CD4-positive, alpha-beta T cell treated with Interleukin-1 beta for 1 hour (primary cell): ENCODE data around the gene HSPA1L.
A peak's percentile ranks its signal among the peaks of the same experiment; 100 is the strongest.

ENCODE experiments used
- DNase-seq, 2 donors: peaks; one replicate each; pipeline ENCODE4 v3.0.0-alpha.2; 2020 to 2022

Gene HSPA1L

GRCh38 chr6:31780507-31781243 lies 34.4 kb downstream of the HSPA1L start:
- no peak for DNase-seq

GRCh38 chr6:31779908-31780307 lies 35.2 kb downstream of the HSPA1L start:
- DNase-seq: no peak

- DNase-seq: no peak
Measured at GRCh38 chr6:31778999-31779885, 35.8 kb downstream of the HSPA1L start.

DNA sequence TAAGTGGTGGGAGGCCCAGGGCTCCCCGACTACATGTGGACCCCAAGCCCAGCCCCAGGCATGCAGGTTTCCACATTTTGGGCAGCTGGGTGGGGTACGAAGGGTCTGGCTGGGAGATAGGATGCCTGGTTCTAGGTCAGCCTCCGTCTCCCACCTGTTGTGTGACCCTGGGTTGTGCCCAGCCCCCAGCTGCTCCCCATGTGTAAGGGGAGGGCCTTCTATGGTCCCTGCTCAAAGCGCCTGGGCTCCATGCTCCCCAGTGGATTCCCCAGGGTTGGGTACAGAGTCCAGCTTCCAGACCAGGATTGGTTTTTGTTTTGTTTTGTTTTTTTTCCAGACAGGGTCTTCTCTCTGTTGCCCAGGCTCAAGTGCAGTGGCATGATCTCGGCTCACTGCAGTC lies 36.9 kb downstream of the HSPA1L start:
- no peak for DNase-seq

GRCh38 chr6:31777667-31778050 lies 37.4 kb downstream of the HSPA1L start:
- DNase-seq: no peak

GRCh38 chr6:31776989-31777666 lies 38.0 kb downstream of the HSPA1L start, which contains the start of gene VWA7:
TSS of gene VWA7 (minus strand) at chr6:31777328. CDS start at chr6:31776779, 549 bp downstream.
- DNase-seq: peak; percentile 79 to 85

DNA sequence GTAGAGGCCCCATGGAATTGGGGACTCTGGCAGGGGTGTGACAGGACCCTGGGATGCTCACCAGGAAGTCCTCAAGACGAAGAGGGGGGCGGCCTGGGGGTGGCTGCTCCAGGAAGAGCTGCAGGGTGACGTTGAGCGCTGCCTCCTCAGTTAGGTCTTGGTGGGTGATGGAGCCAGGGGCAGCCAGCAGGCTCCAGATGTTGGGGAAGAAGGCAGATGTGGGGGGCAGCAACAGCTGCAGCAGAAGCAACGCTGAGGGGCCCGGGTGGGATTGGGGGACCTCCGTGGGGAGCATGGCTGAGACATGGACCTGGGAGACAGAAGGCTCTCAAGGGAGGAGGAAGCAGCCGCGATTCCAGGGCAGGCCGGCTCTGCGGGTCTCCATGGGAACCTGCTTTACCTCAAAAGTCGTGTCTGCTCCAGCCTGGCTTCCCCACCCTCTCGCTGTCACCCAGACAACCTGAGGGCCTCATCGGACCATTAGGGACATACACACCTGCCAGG lies 38.5 kb downstream of the HSPA1L start:
- no peak for DNase-seq

GRCh38 chr6:31775633-31776484 lies 39.2 kb downstream of the HSPA1L start:
- no peak for DNase-seq

DNA sequence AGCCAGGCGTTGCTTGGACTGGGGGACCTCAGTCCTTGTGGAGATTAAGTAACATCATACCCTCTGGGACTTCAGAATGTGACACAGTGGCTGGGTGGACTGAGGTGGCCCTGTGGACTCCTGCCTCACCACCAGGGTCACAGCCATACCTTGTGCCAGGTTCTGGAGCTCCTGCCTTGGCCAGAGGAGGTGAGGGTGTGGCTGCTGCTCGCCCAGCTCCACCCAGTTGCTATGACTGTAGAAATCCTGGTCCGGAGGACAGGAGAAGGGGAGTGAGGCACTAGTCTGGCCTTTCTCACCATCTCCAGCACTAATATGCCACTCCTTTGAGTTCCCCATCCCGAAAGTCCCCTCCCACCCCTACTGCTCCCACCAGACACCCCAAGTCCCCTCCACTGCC lies 39.9 kb downstream of the HSPA1L start:
- DNase-seq: no peak

DNA sequence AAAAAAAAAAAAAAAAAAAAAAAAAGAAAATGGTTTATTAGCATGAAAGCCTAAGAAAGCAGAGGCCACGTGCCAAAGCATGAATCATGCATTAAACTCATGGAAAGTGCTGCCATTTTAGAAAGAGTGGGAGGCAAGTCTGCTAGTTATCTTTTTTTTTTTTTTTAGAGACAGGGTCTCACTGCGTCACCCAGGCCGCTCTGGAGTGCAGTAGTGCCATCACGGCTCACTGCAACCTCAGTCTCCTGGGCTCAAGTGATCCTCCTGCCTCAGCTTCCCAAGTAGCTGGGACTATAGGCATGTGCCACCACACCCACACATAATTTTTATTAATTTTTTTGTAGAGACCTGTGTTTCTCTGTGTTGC lies 43.1 kb downstream of the HSPA1L start:
- DNase-seq: no peak

DNA sequence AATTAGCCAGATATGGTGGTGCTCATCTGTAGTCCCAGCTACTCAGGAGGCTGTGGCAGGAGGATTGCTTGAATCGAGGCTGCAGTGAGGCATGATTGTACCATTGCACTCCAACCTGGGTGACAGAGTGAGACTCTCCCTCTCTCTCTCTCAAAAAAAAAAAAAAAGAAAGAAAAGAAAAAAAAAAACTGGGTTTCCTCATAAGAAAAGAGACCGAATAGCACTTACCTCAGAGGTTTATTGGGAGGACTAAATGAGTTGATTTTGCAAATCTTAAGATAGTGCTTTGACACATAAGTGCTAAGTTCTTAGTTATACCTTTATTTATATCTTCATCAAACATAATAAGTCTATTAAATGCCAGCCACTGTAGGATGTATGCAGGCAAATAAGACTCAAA lies 44.2 kb downstream of the HSPA1L start:
- no peak for DNase-seq

GRCh38 chr6:31769684-31770371 lies 45.3 kb downstream of the HSPA1L start:
- peak; percentile 83 to 84 for DNase-seq

GRCh38 chr6:31768363-31769257 lies 46.5 kb downstream of the HSPA1L start:
- DNase-seq: no peak

GRCh38 chr6:31767096-31767645 lies 47.9 kb downstream of the HSPA1L start:
- DNase-seq: no peak

GRCh38 chr6:31765910-31766794 lies 48.9 kb downstream of the HSPA1L start:
- no peak for DNase-seq

DNA sequence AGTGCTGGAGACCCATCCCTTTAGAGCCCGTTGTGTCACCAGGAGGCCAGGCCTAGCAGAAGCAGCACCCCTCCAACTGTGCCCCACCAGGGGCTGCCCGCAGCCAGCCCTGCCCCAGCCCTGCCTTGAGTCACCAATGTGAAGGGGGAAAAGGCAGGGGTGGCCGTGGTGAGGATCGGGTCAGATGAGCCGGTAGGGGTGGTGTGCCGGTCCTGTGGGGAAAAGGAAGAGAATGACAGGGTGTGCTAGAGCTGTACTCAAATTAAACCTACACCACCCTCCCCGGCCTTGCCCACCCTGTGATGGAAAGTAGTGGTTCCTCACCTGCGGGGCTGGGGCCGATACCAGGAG lies 49.5 kb downstream of the HSPA1L start:
- no peak for DNase-seq

- DNase-seq: no peak
Measured at GRCh38 chr6:31764198-31764597, 50.9 kb downstream of the HSPA1L start.

DNA sequence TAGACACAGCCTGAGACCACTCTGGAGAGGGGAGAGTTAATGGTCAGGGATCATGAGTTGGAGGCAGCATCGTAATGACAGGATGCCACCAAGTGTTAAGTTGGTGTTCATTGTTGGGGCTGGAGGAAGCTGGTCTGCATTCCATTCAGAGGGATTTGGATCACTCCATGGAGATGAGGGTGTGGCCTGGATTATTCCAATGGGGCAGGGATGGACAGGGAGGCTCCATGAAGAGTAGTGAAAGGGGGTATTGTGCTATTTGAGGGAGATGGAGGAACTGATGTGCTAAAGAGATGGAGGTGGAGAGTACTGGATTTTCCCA lies 51.5 kb downstream of the HSPA1L start:
- no peak for DNase-seq

DNA sequence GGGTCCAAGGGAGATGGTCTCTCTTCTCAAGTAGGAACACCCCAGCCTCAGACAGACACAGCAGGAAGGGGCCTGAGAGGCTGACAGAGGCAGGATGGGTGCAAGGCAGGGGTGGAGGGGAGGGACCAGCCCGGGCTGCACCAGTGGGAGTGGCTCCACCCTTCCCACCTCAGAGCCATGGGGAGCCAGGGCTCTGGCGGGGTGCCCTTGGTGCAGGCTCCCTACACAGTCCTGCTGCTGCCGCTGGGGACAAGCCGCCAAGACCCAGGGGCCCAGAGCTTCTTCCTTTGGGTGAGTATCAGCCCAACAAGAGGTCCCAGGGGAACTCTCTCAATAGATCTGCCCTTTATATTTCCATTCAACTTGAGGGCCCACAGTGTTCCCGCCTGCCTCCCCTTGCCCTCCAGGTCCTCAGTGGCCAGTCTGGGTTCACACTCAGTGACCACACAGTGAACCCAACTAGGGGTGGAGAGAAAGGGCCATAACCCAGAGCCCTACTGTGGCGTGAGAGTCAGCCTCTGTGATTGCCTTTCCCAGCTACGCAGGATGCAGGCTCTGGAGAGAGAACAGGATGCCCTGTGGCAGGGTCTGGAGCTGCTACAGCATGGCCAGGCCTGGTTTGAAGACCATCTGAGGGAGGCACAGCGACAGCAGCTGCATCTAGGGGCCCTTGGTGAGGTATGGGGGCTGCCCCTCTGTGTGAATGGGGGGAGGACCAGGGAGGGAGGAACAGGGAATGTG lies 52.0 kb downstream of the HSPA1L start:
- no peak for DNase-seq
